Activated naive CD8-positive, alpha-beta T cell (primary cell): ENCODE results near the gene MGAT3.

Source experiments
- H3K27ac Mint-ChIP-seq: one replicate; pipeline ENCODE4 v1.8.0; 2021; ENCODE audit warnings: mixed read lengths
- H3K27me3 Mint-ChIP-seq: one replicate; pipeline ENCODE4 v1.8.0; 2021; ENCODE audit warnings: mixed read lengths
- H3K36me3 Mint-ChIP-seq: one replicate; pipeline ENCODE4 v1.8.0; 2021; ENCODE audit warnings: mixed read lengths
- H3K4me1 Mint-ChIP-seq: one replicate; pipeline ENCODE4 v1.8.0; 2021; ENCODE audit warnings: low read depth, mixed read lengths
- H3K4me3 Mint-ChIP-seq: one replicate; pipeline ENCODE4 v1.8.0; 2021; ENCODE audit warnings: mild to moderate bottlenecking, mixed read lengths
- H3K9me3 Mint-ChIP-seq: one replicate; pipeline ENCODE4 v1.8.0; 2021; ENCODE audit warnings: low read depth, mixed read lengths

Gene MGAT3

GRCh38 chr22:39421691-39422090 lies 35.1 kb upstream of the MGAT3 start:
- Mint-ChIP-seq H3K27ac (no peak overlapping the region), H3K4me1 (peaks cover 1% of the 10 kb centered on the region), H3K36me3 (peaks cover 17% of the 10 kb centered on the region), H3K9me3 (no peaks in the 10 kb centered on the region), H3K4me3 (no peak overlapping the region), H3K27me3 (no peaks in the 10 kb centered on the region)

- H3K27ac Mint-ChIP-seq, result no peak overlapping the region
- H3K36me3 Mint-ChIP-seq, result peaks cover 17% of the 10 kb centered on the region
- no peaks in the 10 kb centered on the region for H3K27me3 Mint-ChIP-seq
- H3K4me1 Mint-ChIP-seq, result no peaks in the 10 kb centered on the region
- H3K9me3 Mint-ChIP-seq, result no peaks in the 10 kb centered on the region
- no peak overlapping the region for H3K4me3 Mint-ChIP-seq
Measured at GRCh38 chr22:39422101-39422500, 34.7 kb upstream of the MGAT3 start.

- no peaks in the 10 kb centered on the region for H3K27me3 Mint-ChIP-seq
- H3K27ac Mint-ChIP-seq, result no peak overlapping the region
- no peaks in the 10 kb centered on the region for H3K4me1 Mint-ChIP-seq
- no peak overlapping the region for H3K4me3 Mint-ChIP-seq
- peaks cover 17% of the 10 kb centered on the region for H3K36me3 Mint-ChIP-seq
- H3K9me3 Mint-ChIP-seq, result no peaks in the 10 kb centered on the region
Measured at GRCh38 chr22:39422721-39423120, 34.1 kb upstream of the MGAT3 start.

GRCh38 chr22:39423976-39424375 lies 32.8 kb upstream of the MGAT3 start:
- H3K4me3 Mint-ChIP-seq, result no peak overlapping the region
- H3K27me3 Mint-ChIP-seq, result no peaks in the 10 kb centered on the region
- H3K36me3 Mint-ChIP-seq, result peaks cover 9% of the 10 kb centered on the region
- no peaks in the 10 kb centered on the region for H3K4me1 Mint-ChIP-seq
- H3K27ac Mint-ChIP-seq, result no peak overlapping the region
- H3K9me3 Mint-ChIP-seq, result no peaks in the 10 kb centered on the region

- H3K9me3 Mint-ChIP-seq, result no peaks in the 10 kb centered on the region
- H3K4me3 Mint-ChIP-seq, result no peak overlapping the region
- no peak overlapping the region for H3K27ac Mint-ChIP-seq
- no peaks in the 10 kb centered on the region for H3K4me1 Mint-ChIP-seq
- H3K27me3 Mint-ChIP-seq, result no peaks in the 10 kb centered on the region
- H3K36me3 Mint-ChIP-seq, result peaks cover 7% of the 10 kb centered on the region
Measured at GRCh38 chr22:39426380-39427043, 30.3 kb upstream of the MGAT3 start.

GRCh38 chr22:39427751-39428596 lies 28.8 kb upstream of the MGAT3 start:
- H3K4me1 Mint-ChIP-seq, result no peaks in the 10 kb centered on the region
- no peaks in the 10 kb centered on the region for H3K9me3 Mint-ChIP-seq
- H3K27ac Mint-ChIP-seq, result no peak overlapping the region
- no peaks in the 10 kb centered on the region for H3K27me3 Mint-ChIP-seq
- H3K4me3 Mint-ChIP-seq, result no peak overlapping the region
- peaks cover 7% of the 10 kb centered on the region for H3K36me3 Mint-ChIP-seq

- Mint-ChIP-seq H3K27me3 (no peaks in the 10 kb centered on the region), H3K4me3 (no peak overlapping the region), H3K4me1 (no peaks in the 10 kb centered on the region), H3K36me3 (peaks cover 7% of the 10 kb centered on the region), H3K9me3 (no peaks in the 10 kb centered on the region), H3K27ac (no peak overlapping the region)
Measured at GRCh38 chr22:39428597-39429071, 28.2 kb upstream of the MGAT3 start.

GRCh38 chr22:39429186-39429585 lies 27.6 kb upstream of the MGAT3 start:
- H3K27me3 Mint-ChIP-seq, result no peaks in the 10 kb centered on the region
- no peaks in the 10 kb centered on the region for H3K9me3 Mint-ChIP-seq
- H3K4me3 Mint-ChIP-seq, result no peak overlapping the region
- H3K27ac Mint-ChIP-seq, result no peak overlapping the region
- peaks cover 4% of the 10 kb centered on the region for H3K36me3 Mint-ChIP-seq
- no peaks in the 10 kb centered on the region for H3K4me1 Mint-ChIP-seq

GRCh38 chr22:39429916-39430575 lies 26.8 kb upstream of the MGAT3 start:
- no peaks in the 10 kb centered on the region for H3K4me1 Mint-ChIP-seq
- no peaks in the 10 kb centered on the region for H3K27me3 Mint-ChIP-seq
- peaks cover 4% of the 10 kb centered on the region for H3K36me3 Mint-ChIP-seq
- no peak overlapping the region for H3K4me3 Mint-ChIP-seq
- H3K9me3 Mint-ChIP-seq, result no peaks in the 10 kb centered on the region
- no peak overlapping the region for H3K27ac Mint-ChIP-seq

- Mint-ChIP-seq H3K27ac (no peak overlapping the region), H3K4me1 (no peaks in the 10 kb centered on the region), H3K4me3 (no peak overlapping the region), H3K27me3 (no peaks in the 10 kb centered on the region), H3K36me3 (peaks cover 4% of the 10 kb centered on the region), H3K9me3 (no peaks in the 10 kb centered on the region)
Measured at GRCh38 chr22:39430576-39431150, 26.1 kb upstream of the MGAT3 start.

- H3K4me3 Mint-ChIP-seq, result no peak overlapping the region
- no peaks in the 10 kb centered on the region for H3K9me3 Mint-ChIP-seq
- peaks cover under 1% of the 10 kb centered on the region for H3K36me3 Mint-ChIP-seq
Measured at GRCh38 chr22:39431216-39431801, 25.5 kb upstream of the MGAT3 start.

GRCh38 chr22:39431821-39432251 lies 25.0 kb upstream of the MGAT3 start:
- Mint-ChIP-seq H3K36me3 (no peaks in the 10 kb centered on the region), H3K9me3 (no peaks in the 10 kb centered on the region), H3K4me3 (no peak overlapping the region), H3K27ac (no peak overlapping the region), H3K27me3 (no peaks in the 10 kb centered on the region), H3K4me1 (no peaks in the 10 kb centered on the region)

More at GRCh38 chr22:39431216-39431801, 25.5 kb upstream of the MGAT3 start:
- Mint-ChIP-seq H3K4me1 (no peaks in the 10 kb centered on the region), H3K27me3 (no peaks in the 10 kb centered on the region), H3K27ac (no peak overlapping the region)

GRCh38 chr22:39432361-39432811 lies 24.4 kb upstream of the MGAT3 start:
- H3K4me1 Mint-ChIP-seq, result peaks cover 3% of the 10 kb centered on the region
- H3K4me3 Mint-ChIP-seq, result no peak overlapping the region
- no peaks in the 10 kb centered on the region for H3K9me3 Mint-ChIP-seq
- no peaks in the 10 kb centered on the region for H3K27me3 Mint-ChIP-seq
- no peak overlapping the region for H3K27ac Mint-ChIP-seq
- no peaks in the 10 kb centered on the region for H3K36me3 Mint-ChIP-seq

- H3K36me3 Mint-ChIP-seq, result no peaks in the 10 kb centered on the region
- no peaks in the 10 kb centered on the region for H3K9me3 Mint-ChIP-seq
- H3K4me1 Mint-ChIP-seq, result peaks cover 8% of the 10 kb centered on the region
Measured at GRCh38 chr22:39433476-39434242, 23.2 kb upstream of the MGAT3 start.

More at GRCh38 chr22:39433476-39434242, 23.2 kb upstream of the MGAT3 start:
- no peaks in the 10 kb centered on the region for H3K27me3 Mint-ChIP-seq
- H3K4me3 Mint-ChIP-seq, result no peak overlapping the region
- peak overlapping the region; percentile 70 for H3K27ac Mint-ChIP-seq
